Measurements from ENCODE around the gene FOCAD.

- TF ChIP-seq, protein P1, sequence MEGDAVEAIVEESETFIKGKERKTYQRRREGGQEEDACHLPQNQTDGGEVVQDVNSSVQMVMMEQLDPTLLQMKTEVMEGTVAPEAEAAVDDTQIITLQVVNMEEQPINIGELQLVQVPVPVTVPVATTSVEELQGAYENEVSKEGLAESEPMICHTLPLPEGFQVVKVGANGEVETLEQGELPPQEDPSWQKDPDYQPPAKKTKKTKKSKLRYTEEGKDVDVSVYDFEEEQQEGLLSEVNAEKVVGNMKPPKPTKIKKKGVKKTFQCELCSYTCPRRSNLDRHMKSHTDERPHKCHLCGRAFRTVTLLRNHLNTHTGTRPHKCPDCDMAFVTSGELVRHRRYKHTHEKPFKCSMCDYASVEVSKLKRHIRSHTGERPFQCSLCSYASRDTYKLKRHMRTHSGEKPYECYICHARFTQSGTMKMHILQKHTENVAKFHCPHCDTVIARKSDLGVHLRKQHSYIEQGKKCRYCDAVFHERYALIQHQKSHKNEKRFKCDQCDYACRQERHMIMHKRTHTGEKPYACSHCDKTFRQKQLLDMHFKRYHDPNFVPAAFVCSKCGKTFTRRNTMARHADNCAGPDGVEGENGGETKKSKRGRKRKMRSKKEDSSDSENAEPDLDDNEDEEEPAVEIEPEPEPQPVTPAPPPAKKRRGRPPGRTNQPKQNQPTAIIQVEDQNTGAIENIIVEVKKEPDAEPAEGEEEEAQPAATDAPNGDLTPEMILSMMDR (conservative IDR thresholded peaks at IDR 0.05; ENCODE audit: low read depth, low read length), result no peak
- no peak for TF ChIP-seq EZH2phosphoT487 (IDR thresholded peaks at IDR 0.05; ENCODE audit: borderline replicate concordance, low read length)
These were observed 49.2 kb upstream of the FOCAD start for GRCh38 chr9:20634895-20635294.

Measured in PC-3 (cell line).